Loucy (cell line): ENCODE results near the gene PACRG.

Source experiments
- CTCF ChIP-seq: fragments of 200-600 bp; sonication (generic); conservative IDR thresholded peaks from 2 replicates; pipeline ENCODE4 v1.5.1; 2014; ENCODE audit warnings: mild to moderate bottlenecking, antibody characterized with exemption, low read length
- EZH2phosphoT487 ChIP-seq: fragments of 200-600 bp; IDR thresholded peaks from 2 replicates; pipeline ENCODE4 v1.6.1; 2018; ENCODE audit warnings: antibody characterized with exemption, mild to moderate bottlenecking, moderate library complexity, borderline replicate concordance

- no peak for TF ChIP-seq CTCF
- no peak for TF ChIP-seq EZH2phosphoT487
Observed at GRCh38 chr6:163191704-163192537, 464.1 kb downstream of the PACRG start.
